Small intestine (tissue), 7 donors: Measurements from ENCODE around the gene PEX14. TPM values are rescaled to one million over a fixed set of nuclear protein-coding genes. Genes with fewer than 3 reads are reported as not detected.

Experiments used
- DNase-seq, 2 donors: peaks; one replicate each; pipeline versions ENCODE4 v3.0.0 to v3.0.0-alpha.2; 2013
- FAIRE-seq: peaks from 2 replicates; lab custom pipeline; 2012; peaks lifted over from hg19 to GRCh38; lab: Jason Lieb, UNC
- H3K27ac ChIP-seq, 3 donors: one replicate each; pipeline ENCODE4 v1.5.1; 2013; ENCODE audit warnings: low read length in 2 of 3, mild to moderate bottlenecking in 2 of 3, control low read depth in 1 of 3, inconsistent platforms in 1 of 3, low read depth in 1 of 3, moderate library complexity in 1 of 3
- H3K27me3 ChIP-seq, 3 donors: one replicate each; pipeline ENCODE4 v1.6.1; 2013; ENCODE audit warnings: low read length in 3 of 3, inconsistent platforms in 1 of 3; ENCODE audit not compliant: control insufficient read depth in 3 of 3, insufficient read depth in 3 of 3
- H3K36me3 ChIP-seq, 3 donors: one replicate each; pipeline ENCODE4 v1.6.1; 2013; ENCODE audit warnings: low read length in 3 of 3, inconsistent platforms in 1 of 3, low read depth in 1 of 3, mild to moderate bottlenecking in 1 of 3, moderate library complexity in 1 of 3; ENCODE audit not compliant: control insufficient read depth in 3 of 3, insufficient read depth in 2 of 3
- H3K4me1 ChIP-seq, 3 donors: one replicate each; pipeline ENCODE4 v1.6.1; 2013; ENCODE audit warnings: low read length in 2 of 3, inconsistent platforms in 1 of 3, low read depth in 1 of 3, mild to moderate bottlenecking in 1 of 3, moderate library complexity in 1 of 3; ENCODE audit not compliant: control insufficient read depth in 3 of 3, insufficient read depth in 2 of 3
- H3K4me3 ChIP-seq, 3 donors: one replicate each; pipeline ENCODE4 v1.5.1; 2013; ENCODE audit warnings: low read length in 3 of 3, control low read depth in 1 of 3, inconsistent platforms in 1 of 3, low read depth in 1 of 3, mild to moderate bottlenecking in 1 of 3, moderate library complexity in 1 of 3
- H3K9me3 ChIP-seq, 2 donors: one replicate each; pipeline ENCODE4 v1.6.1; 2013; ENCODE audit warnings: low read depth in 1 of 2, low read length in 1 of 2; ENCODE audit not compliant: control insufficient read depth in 2 of 2, insufficient read depth in 1 of 2
- WGBS, 3 donors: extraction: QIAGEN DNeasy Blood & Tissue Kit; methylation state at CpG; one replicate each; pipeline ENCODE4 v1.1.7; 2013; 5-methylcytosine and 5-hydroxymethylcytosine counted together
- polyA plus RNA-seq, 4 donors: library from polyadenylated mRNA; stranded (reverse) in 3 of 4; unstranded in 1 of 4; fragments of 200-250 nt in 3 of 4; fragments of 120-200 nt in 1 of 4; gene quantifications; one replicate each; pipeline versions ENCODE4 v1.2.1 to v1.2.3, GENCODE V29; 2013
- donor health status: healthy with polysubstance abuse.
- donor health status: control.
- donor health status: control.
- donor health status: Bipolar disorder and iron deficiency.
- donor health status: healthy.

The PEX14 gene
- polyA plus RNA-seq, 4 donors, result 15.9 to 26.9 (median 24.7) TPM

DNA sequence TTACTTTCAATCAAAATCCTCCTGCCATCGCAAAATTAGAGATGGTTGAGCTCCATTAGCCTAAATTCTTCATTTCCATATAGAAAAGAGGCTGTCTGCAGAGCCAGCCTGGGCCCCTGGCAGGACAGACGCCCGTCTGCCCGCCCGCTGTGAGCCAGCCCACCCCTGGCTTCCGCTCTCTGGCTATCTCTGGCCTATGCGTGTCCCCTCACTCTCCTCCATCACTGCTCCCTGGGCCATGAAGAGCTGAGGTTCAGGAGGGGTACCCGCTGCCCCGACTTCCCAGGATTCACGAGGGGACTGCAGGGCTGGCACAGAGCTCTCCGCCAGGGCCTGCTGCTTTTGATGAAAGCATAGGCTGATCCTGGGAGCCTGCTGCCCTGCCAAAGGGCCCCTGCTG, 204.1 kb downstream of the PEX14 start:
- Histone ChIP-seq H3K36me3 (peaks cover 0 to 41% (median 2%) of the 10 kb centered on the region in 3 donors), H3K4me1 (peaks cover 0 to 97% (median 10%) of the 10 kb centered on the region in 3 donors), H3K27ac (peak overlapping the region in 1 of 3 donors; percentile 6), H3K9me3 (no peaks in the 10 kb centered on the region), H3K4me3 (no peak overlapping the region), H3K27me3 (no peaks in the 10 kb centered on the region)
- 88 to 96% (median 93%) methylated on average over 11 of the region's 11 CpGs for WGBS, 3 donors
- DNase-seq, result no peak
- no peak for FAIRE-seq

DNA sequence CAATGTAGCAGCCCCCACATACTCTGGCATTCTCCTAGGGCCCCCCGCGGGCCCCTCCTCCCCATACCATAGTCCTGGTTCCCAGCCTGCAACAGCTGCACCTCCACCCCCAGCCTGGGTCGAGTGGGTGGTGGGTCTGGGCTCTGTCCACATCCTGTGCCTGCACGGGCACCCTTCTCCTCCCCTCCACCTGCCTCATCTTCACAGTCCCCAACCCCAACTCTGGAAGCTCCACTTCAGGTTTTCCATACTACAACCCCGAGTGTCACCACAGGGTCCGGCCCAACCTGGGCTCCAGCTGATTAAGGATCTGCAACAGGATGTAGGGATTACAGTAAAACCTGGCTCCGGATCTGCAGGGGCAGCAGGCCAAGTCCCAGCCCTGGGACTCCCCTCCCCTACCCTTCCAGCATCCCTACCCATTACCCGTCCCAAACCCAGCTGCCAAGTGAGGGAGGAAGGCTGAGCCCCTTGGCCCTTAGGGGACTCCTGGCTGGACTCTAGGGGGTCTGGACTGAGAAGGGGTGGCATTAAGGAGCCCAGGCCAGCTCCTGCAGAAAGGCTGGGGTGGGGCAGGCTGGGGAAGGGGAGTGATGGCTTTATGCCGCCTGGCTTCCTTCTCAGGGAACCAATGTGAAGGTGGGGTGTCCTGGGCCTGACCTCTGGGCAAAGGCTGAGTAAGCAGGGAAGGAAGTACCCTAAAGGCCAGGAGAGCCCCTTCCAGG, 204.9 kb downstream of the PEX14 start:
- peak; percentile 70 to 84 for DNase-seq
- FAIRE-seq, result no peak
- H3K4me1 ChIP-seq, result peaks cover 0 to 97% (median 10%) of the 10 kb centered on the region in 3 donors
- H3K4me3 ChIP-seq, result no peak overlapping the region
- no peaks in the 10 kb centered on the region for H3K27me3 ChIP-seq
- H3K27ac ChIP-seq, result peak overlapping the region in 1 of 3 donors; percentile 6
- H3K9me3 ChIP-seq, result no peaks in the 10 kb centered on the region
- H3K36me3 ChIP-seq, result peaks cover 0 to 39% (median 2%) of the 10 kb centered on the region in 3 donors
- 37 to 48% (median 43%) methylated on average over 9 of the region's 9 CpGs for WGBS, 3 donors

Other genes starting within 250 kb of the PEX14 start
- 100 to 1,000 TPM; 106 to 226 (median 174) TPM for gene PGD, start 75.9 kb upstream of the PEX14 start, polyA plus RNA-seq
- 10 to 100 TPM; 11.3 to 28.3 (median 26.6) TPM for gene CENPS, start 44.5 kb upstream of the PEX14 start, polyA plus RNA-seq
- gene CORT, start 24.9 kb upstream of the PEX14 start, polyA plus RNA-seq, result 1 to 10 TPM in 1 of 4 donors, under 1 TPM in 1, not detected in 2; 0.97 to 1.3 TPM
- gene DFFA, start 2.4 kb upstream of the PEX14 start, polyA plus RNA-seq, result 10 to 100 TPM in 3 of 4 donors, 1 to 10 TPM in 1; 8.9 to 30.3 (median 17.2) TPM